Sigmoid colon (tissue), 7 donors: ENCODE data around the gene ZACN. TPM values are rescaled to one million over a fixed set of nuclear protein-coding genes. Genes with fewer than 3 reads are reported as not detected.

Experiments
- DNase-seq: peaks from one replicate; pipeline ENCODE4 v3.0.0-alpha.2; 2019
- H3K27ac ChIP-seq, 4 donors: fragments of 200-600 bp; sonication (generic); one replicate each; pipeline ENCODE4 v1.5.1; 2016 to 2019; ENCODE audit warnings: mild to moderate bottlenecking in 1 of 4
- H3K27me3 ChIP-seq, 3 donors: fragments of 200-600 bp; sonication (generic); one replicate each; pipeline ENCODE4 v1.5.1; 2019; ENCODE audit warnings: mild to moderate bottlenecking in 1 of 3
- H3K36me3 ChIP-seq, 4 donors: fragments of 200-600 bp; sonication (generic); one replicate each; pipeline ENCODE4 v1.5.1; 2016 to 2019
- H3K4me1 ChIP-seq, 4 donors: fragments of 200-600 bp; sonication (generic); one replicate each; pipeline ENCODE4 v1.5.1; 2017 to 2019
- H3K4me3 ChIP-seq, 4 donors: fragments of 200-600 bp; sonication (generic); one replicate each; pipeline ENCODE4 v1.5.1; 2017 to 2019; ENCODE audit warnings: mild to moderate bottlenecking in 2 of 4, moderate library complexity in 1 of 4
- H3K9me3 ChIP-seq, 4 donors: fragments of 200-600 bp in 3 of 4; sonication (generic) in 3 of 4; one replicate each; pipeline versions ENCODE4 v1.5.1 to v1.6.1; 2013 to 2019
- CTCF ChIP-seq, 4 experiments: fragments of 450-650 bp in 3 of 4; fragments of 200-600 bp in 1 of 4; IDR thresholded peaks; one replicate each; pipeline ENCODE4 v1.5.1; 2016 to 2019; ENCODE audit warnings: antibody characterized with exemption in 4 of 4, mild to moderate bottlenecking in 3 of 4, moderate library complexity in 2 of 4
- EP300 ChIP-seq, 4 donors: sonication (generic); formaldehyde crosslinking; IDR thresholded peaks; one replicate each; pipeline ENCODE4 v1.6.1; 2017; ENCODE audit warnings: antibody characterized with exemption in 4 of 4
- POLR2A ChIP-seq, 2 donors: fragments of 450-650 bp; IDR thresholded peaks; one replicate each; pipeline ENCODE4 v1.6.1; 2016; ENCODE audit warnings: antibody characterized with exemption in 2 of 2, mild to moderate bottlenecking in 2 of 2, moderate library complexity in 2 of 2
- POLR2AphosphoS5 ChIP-seq, 4 donors: sonication (generic); formaldehyde crosslinking; IDR thresholded peaks; one replicate each; pipeline ENCODE4 v1.6.1; 2017; ENCODE audit warnings: antibody characterized with exemption in 4 of 4
- WGBS, 2 donors: extraction: QIAGEN DNeasy Blood & Tissue Kit; methylation state at CpG; one replicate each; pipeline ENCODE4 v1.1.7; 2013; 5-methylcytosine and 5-hydroxymethylcytosine counted together
- intact Hi-C: fragments of 100-400 bp; cut with DNase I; formaldehyde crosslinking; loops from one replicate; pipeline ENCODE4 v1.15.1; 2023
- polyA plus RNA-seq, 3 donors: library from polyadenylated mRNA; stranded (reverse); fragments of 200-250 nt; gene quantifications; one replicate each; pipeline ENCODE4 v1.2.3, GENCODE V29; 2013
- total RNA-seq, 4 donors: library from RNA; depleted of rRNA; stranded (reverse); fragments of >200 nt; gene quantifications; one replicate each; pipeline ENCODE4 v1.1.0, GENCODE V29; 2016
- donor health status: healthy with polysubstance abuse.
- donor health status: Bipolar disorder and iron deficiency.
- donor health status: healthy.

The ZACN gene
- total and polyA plus RNA-seq, 7 donors, result 0.16 to 3.5 (median 1.2) TPM

- Histone ChIP-seq H3K4me3 (no peak overlapping the region), H3K9me3 (no peaks in the 10 kb centered on the region), H3K4me1 (peaks cover 0 to 15% (median 10%) of the 10 kb centered on the region in 4 donors), H3K27me3 (no peaks in the 10 kb centered on the region), H3K27ac (no peak overlapping the region), H3K36me3 (no peaks in the 10 kb centered on the region)
- intact Hi-C loops, result no loop called here
- WGBS, 2 donors, result 69 to 81% methylated on average over 6 of the region's 6 CpGs
- TF ChIP-seq POLR2AphosphoS5 (IDR thresholded peaks at IDR 0.05) (no peak), CTCF (IDR thresholded peaks at IDR 0.05) (peak in 1 of 4 experiments; percentile 15)
- DNase-seq, result no peak
Observed at GRCh38 chr17:76107509-76107908, 28.5 kb downstream of the ZACN start.

- no peaks in the 10 kb centered on the region for H3K9me3 ChIP-seq
- no peaks in the 10 kb centered on the region for H3K36me3 ChIP-seq
- WGBS, 2 donors, result 93% methylated on average over 2 of the region's 2 CpGs
- H3K27ac ChIP-seq, result no peak overlapping the region
- no peak overlapping the region for H3K4me3 ChIP-seq
- DNase-seq, result no peak
- intact Hi-C loops, result no loop called here
- TF ChIP-seq CTCF (IDR thresholded peaks at IDR 0.05), result no peak
- TF ChIP-seq POLR2A (IDR thresholded peaks at IDR 0.05), result no peak
- TF ChIP-seq EP300 (IDR thresholded peaks at IDR 0.05), result no peak
- TF ChIP-seq POLR2AphosphoS5 (IDR thresholded peaks at IDR 0.05), result no peak
- no peaks in the 10 kb centered on the region for H3K4me1 ChIP-seq
- H3K27me3 ChIP-seq, result no peaks in the 10 kb centered on the region
Observed at GRCh38 chr17:76111956-76112355, 33.0 kb downstream of the ZACN start.

GRCh38 chr17:76115138-76115754, 36.3 kb downstream of the ZACN start:
- Histone ChIP-seq H3K4me3 (no peak overlapping the region), H3K27me3 (no peaks in the 10 kb centered on the region), H3K4me1 (no peaks in the 10 kb centered on the region), H3K9me3 (no peaks in the 10 kb centered on the region), H3K27ac (no peak overlapping the region), H3K36me3 (no peaks in the 10 kb centered on the region)
- WGBS, 2 donors, result 85 to 93% methylated on average over 7 of the region's 7 CpGs
- intact Hi-C loops, result no loop called here
- TF ChIP-seq CTCF (IDR thresholded peaks at IDR 0.05) (no peak), POLR2A (IDR thresholded peaks at IDR 0.05) (no peak), EP300 (IDR thresholded peaks at IDR 0.05) (no peak)
- DNase-seq, result no peak

- H3K27ac ChIP-seq, result no peak overlapping the region
- no peak for TF ChIP-seq CTCF (IDR thresholded peaks at IDR 0.05)
- TF ChIP-seq EP300 (IDR thresholded peaks at IDR 0.05), result no peak
- TF ChIP-seq POLR2A (IDR thresholded peaks at IDR 0.05), result no peak
- TF ChIP-seq POLR2AphosphoS5 (IDR thresholded peaks at IDR 0.05), result no peak
- intact Hi-C loops, result no loop called here
- 74 to 80% methylated on average over 19 of the region's 19 CpGs for WGBS, 2 donors
- H3K36me3 ChIP-seq, result no peaks in the 10 kb centered on the region
- H3K4me3 ChIP-seq, result no peak overlapping the region
- no peaks in the 10 kb centered on the region for H3K9me3 ChIP-seq
- H3K4me1 ChIP-seq, result peaks cover 2 to 11% (median 10%) of the 10 kb centered on the region in 4 donors
- no peaks in the 10 kb centered on the region for H3K27me3 ChIP-seq
- DNase-seq, result peak; percentile 48
Observed at GRCh38 chr17:76119409-76120371, 40.7 kb downstream of the ZACN start.
